DMS153 (cell line): ENCODE data around the gene UTP25.
A peak's percentile ranks its signal among the peaks of the same experiment; 100 is the strongest.

ENCODE experiments used
- DNase-seq: peaks from one replicate; lab custom pipeline; 2025; lab: John Stamatoyannopoulos, UW

The UTP25 gene

DNA sequence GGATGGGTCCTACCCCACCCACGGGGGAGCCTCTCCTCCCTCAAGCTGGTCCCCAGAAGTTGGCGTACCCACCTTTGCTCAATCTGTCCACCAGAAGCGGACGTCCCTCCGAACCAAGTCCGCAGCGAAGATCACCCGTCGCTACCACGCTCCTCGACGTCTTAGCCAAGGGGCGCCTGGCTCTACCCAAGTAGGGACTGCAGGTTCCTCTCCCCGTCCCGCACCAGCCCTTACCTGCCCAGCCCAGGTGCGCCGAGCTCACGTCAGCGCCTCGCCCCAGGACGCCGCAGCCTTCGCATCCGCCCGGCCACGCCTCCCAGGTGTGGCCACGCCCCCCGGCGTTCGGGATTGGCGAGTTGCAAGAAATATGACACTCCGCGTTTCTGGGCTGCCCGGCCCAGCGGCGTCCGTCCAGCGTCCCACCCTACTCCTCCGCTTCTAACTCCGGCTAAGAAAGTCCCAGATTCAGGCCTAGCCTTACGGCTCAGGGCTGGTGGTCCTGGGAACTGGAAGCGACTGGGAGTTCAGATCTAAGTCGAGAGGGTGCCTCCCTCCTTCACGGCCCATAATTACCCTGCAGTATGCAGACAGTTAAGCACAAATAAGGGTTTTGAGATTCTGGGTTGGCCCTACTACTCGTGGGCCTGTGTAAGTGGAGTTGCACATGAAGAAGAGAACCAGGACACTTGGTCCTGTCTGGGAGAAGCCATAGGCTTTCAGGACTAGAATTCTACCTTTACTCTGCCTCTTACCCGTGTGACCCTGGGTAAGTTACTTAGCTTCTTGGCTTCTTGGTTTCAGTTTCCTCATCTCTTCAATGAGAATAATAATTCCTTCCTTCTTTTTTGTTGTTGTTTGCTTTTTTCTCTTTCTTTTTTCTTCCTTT, 21.7 kb upstream of the UTP25 start, which contains the start of gene IRF6:
IRF6 (minus strand) TSS at position 268 of the 886 bp plus-strand sequence. CDS start 4,729 bp downstream, outside the sequence.
- peak; percentile 94 for DNase-seq

DNA sequence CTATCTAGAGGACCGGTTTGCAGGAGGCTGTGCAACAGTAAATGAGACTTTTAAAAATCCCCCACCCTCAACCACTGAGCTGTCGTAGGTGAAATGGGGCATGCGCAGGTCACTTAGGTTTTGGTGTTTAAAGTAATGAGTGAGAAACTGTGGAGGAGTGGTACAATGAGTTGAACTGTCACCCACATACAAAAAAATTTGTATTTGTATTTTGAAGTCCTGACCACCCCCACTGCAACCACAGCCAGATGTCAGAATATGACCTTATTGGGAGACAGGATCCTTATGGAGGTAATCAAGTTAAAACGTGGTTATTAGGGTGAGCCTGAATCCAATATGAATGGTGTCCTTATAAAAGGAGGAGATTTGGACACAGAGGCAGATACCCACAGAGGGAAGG, 20.3 kb upstream of the UTP25 start:
- no peak for DNase-seq

DNA sequence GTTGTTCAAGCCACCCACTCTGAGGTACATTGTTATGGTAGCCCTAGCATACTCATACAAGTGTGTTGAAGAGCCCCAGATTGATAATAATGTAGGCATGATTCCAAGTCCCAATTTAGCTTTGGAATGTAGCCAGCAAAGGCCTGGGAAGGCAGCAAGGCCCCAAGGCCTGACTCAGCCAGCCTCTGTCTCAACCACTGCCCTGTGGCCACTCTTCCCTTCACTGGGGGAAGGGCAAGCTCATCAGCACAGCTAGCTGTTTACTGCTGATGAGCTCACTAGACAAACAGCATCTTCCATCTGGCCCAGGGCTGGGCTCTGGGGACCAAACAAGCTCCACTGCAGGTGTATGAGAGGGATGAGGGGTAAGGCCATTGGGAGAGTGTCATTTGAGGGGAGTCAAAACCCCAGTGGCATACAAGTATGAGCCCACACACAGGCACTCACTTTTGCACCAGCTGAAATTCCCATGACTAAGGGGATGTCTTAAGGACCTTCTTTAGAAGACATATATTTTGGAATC, 19.7 kb upstream of the UTP25 start:
- peak; percentile 93 for DNase-seq

DNA sequence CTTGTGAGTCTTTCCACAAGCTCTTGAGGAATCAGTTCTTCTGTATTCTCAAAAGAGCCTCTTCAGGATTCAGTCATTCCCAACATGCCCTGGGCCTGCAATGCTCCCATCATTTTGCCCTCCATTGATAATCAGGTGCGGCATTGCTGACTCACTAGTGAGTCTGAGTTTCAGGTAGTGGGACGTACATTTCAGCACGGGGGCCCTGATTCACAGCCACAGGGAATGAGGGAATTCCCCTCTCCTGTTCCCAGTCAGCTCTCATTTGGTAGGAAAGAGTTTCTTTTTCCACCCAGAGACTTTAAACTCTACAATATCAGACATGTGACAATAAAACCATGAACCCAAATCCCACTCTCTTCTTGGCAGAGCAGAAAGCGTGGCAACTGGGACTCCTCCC, 18.2 kb upstream of the UTP25 start:
- no peak for DNase-seq

DNA sequence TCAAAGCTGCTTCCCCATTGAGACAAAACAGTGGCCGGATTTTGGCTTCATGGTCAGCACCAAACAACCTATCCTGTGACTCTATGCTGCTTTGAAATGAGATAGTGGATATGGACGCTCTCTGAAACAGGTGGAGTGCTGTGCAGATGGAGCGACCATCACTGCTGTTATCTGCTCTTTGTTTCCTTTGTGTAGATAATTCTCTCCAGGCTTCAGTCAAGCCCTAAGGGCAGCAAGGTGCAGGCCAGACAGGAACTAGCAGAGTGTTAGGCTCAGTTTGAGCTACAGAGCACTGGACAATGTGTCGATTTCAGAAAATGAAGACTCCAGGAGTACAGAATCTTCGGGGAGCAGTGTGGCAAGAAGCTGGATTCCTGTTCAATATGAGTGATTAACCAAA, 17.0 kb upstream of the UTP25 start:
- DNase-seq = no peak

DNA sequence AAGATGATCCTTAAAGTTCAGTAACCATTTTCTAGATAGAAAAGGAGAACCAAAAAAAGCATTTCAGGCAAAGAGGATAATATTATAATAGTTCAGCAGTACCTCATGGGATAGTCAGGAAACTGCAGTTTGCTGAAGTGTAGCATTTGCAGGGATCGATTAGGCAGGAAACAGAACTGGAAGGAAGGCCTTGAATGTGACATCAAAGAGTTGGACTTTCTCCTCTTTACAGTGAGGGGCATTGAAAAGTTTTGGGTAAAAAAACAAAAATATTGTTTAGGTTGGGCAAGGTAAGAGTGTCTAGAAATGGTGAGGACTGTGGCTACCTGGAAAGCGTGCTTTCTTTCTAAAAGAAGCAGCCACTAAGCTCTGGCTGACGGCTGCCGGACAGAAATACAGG, 13.9 kb upstream of the UTP25 start:
- DNase-seq = no peak

DNA sequence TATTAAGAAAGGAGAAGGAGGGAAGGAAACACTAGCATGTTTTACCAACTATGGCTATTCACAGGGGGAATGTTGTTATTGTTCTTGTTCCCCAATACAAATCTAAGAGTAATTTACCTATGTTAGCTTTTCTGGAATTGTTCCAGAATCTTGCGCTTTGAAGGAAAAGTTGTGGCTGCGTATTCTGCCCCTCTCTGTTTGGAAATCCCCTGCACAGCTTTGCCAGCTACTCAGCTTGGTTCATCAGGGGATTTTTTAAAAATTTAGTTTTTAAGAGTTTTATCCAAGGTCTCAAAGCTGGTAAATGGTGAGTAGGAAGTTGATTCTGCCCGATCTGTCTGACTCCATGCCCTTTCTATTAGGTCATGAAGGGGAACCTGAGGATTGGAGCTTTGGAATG, 12.3 kb upstream of the UTP25 start:
- DNase-seq = no peak

DNA sequence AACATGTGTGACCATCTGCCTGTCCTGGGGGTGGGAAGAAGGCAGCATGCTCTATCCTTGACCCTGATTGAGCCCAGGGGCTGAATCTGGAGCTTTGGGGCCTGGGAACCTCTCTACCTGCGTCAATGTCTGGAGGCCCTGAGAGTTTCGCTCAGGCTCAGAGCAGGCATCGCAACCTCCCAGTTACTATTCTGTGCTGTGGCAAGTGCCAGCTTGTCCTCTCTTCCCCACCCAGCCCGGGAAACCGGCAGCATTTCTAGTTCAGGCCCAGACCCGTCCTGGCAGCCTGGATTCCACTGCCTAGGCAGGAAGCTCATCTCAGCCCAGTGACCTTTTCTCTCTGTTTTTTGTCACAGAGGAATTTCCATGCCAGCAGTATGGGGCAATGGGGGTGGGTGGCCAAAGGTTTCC, 11.8 kb upstream of the UTP25 start:
- peak; percentile 85 for DNase-seq

DNA sequence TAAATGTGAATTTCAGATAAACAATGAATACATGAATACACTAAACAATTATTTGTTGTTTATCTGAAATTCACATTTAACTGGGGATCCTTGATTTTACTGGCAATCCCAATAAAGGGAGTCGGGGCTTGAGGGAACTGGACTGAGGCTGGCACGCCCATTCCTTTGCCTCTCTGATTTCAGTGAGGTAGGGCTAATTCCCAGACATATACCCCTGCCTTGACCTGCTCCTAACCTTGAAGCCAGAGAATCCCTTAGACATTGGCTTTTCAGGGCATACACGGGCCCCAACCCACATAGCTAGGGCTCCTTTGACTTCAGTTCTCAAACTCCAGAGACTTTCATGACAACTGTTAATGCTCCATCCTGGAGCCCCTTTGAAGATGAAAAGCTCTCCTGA, 10.8 kb upstream of the UTP25 start:
- no peak for DNase-seq

DNA sequence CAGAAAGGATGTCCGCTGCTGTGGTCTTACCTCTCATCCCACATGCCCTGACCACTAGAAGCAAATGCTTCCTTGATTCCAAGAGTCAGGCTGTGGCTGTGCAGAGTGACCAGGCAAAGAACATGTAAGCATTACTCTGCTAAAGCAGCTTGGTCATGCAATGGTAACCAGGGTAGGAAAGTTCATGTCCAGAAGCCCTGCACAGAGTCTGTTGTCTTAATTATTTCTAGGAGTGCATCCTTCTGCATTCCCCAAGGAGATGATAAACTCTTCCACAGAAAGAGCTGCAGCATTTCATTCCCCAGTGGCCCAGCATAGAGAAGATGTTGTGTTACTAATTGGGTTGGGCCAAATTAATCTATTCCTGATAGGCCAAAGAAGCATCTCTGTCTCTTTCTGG, 10.1 kb upstream of the UTP25 start:
- no peak for DNase-seq

DNA sequence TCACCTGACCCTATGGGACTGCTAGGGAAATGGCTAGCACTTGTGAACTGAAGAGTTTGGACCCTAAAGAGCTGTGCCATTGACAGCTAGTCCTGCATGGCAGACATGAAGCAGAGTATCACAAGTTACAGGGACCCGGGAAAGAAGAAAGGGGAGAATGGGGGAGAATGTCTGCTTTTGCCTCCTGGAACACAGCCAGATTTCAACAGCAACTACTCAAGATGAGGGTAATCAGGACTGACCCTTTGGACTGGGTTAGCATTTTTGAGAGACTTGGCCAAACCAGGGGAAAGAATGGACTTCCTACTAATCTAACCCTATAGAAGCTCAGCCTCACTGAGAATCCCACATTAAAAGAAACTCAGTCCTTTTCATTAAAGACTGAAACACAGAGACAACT, 8.7 kb upstream of the UTP25 start:
- DNase-seq = no peak

DNA sequence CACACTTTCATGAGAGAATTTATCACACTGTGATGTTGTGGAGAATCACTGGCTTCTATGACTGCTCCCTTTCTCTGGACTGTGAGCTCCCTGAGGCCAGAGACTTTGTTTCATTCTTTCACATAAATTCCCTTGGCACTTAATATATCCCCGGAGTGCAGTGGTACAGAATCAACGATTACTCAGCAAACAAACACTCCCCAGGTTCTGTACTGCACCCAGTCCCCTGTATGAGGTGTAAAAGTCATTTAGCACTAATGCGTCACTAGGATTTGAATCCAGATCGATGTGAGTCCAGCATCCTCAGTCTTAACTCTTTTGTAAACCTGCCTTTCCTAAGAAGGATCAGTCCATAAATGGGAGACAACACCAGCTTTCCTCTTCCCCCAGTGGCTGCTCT, 6.8 kb upstream of the UTP25 start:
- DNase-seq = no peak

DNA sequence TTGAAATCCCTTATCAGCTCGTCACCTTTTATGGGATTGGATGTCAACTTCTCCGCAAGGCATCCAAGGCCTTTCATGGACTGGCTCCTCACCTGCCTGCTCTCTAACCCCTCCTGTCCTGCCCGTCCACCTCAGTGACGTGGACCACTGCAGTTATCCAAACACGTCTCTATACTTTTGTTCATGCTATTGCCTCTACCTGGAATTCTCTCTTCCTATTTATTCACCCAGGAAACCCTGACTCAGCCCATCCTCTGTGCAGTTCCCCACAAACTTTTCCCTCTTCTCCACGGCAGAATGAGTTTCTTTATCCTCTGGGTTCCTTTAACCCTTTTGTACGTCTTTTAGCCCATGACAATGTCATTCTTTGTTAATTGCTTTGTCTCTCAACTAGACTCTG, 5.1 kb upstream of the UTP25 start:
- no peak for DNase-seq

DNA sequence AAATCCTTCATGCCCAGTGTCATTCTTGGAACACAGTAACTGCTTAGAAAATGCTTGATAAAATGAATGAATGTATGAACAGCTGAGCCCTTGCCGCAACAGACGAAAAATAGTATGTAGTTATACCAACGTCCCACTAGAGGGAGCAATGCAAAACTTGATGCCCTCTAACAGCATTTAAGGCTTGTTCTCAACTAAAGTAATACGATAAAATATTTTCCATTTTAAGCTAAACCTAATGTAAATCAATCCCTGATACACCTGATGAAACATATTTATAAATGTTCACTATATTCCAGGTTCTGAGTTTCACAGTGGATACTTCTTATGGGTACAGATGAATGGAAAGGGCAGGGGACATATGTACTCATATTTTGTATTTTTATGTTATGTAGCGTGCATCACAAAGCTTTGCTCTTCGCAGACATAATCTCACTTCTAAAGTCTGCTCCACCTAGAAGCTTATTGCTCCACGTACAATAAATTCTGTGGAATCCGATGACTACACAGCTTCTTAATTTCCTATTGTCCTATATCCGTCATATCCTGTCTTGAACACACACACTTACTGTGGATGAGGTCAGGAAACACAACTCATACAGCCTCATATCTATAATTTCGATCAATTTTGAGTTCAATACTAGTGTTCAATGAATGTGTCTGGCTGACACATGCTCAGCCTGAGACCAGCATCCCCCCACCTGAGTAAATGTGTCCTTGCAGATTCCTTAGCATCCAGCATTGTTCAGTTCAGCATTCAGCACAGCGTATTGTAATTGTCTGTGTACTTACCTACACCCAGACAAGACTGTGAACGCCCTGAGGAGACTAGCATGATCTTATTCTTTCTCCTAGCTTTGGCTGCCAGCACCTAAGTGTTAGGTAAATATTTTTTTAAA, 4.4 kb upstream of the UTP25 start:
- DNase-seq = peak; percentile 30

DNA sequence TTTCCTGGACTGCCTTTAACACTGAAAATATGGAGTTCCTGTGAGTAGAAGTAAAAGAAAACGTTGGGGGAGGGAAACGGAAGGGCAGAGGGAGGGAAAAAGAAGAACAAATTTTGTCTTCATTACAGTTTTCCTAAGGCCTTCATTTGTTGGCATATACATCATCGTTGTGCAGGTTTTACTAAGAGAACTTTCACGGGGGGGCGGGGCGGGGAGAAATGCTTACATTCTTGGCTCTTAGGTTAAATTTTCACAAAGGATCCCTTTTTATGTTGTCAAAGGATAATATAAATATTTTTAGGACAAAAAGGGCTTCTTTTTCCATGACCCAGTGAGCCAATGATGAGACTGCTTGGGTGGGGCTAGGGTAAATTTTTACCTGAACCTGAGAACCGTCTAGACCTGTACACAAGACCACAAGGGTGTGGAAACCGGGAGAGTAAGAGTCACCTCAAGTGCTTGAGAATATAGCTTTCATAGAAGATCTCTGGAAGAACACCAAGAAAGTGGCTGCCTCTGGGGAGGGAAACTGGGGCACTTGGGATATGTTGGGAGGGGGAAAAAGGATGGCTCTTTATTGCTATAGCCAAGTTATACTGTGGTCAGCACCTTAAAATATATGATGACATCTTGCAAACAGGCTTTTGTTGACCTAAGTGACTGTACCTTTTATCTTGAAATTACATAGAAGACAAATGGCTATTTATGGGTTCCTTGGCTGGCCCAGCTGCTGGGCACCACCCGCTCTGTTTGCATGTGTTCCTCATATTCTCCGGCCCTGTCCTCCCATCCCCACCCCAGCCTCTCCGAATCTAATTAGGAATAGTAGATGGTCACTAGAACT, 2.0 kb upstream of the UTP25 start:
- DNase-seq = no peak

DNA sequence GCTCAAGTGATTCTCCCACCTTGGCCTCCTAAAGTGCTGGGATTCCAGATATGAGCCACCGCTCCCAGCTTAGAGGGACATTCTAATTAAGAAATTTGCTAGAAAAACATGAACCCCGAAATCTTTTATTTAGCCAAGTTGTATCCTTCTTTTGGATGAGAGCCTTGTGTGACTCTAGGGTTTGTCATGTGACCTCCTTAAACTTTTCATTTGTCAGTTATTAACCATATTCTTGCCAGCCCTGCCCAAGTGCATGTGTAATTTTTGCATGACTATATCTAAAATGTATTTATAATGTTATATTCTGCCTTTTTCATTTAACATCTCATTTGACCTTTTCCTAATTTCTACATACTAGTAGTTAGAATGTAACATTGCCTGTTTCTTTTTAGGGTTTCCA, 1.9 kb downstream of the UTP25 start:
- no peak for DNase-seq

DNA sequence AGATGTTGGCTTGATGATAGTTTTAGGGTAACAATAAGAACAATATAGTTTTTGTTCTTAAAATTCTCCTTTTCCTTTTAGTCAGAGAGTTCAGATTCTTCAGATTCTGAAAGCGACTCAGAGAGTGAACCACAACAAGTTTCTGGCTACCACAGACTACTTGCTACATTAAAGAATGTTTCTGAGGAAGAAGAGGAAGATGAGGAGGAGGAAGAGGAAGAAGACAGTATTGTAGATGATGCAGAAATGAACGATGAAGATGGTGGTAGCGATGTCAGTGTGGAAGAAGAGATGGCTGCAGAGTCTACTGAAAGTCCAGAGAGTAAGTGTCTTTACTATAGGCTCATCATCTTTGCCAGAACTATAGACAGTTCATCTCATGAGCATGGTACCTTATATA, 3.0 kb downstream of the UTP25 start:
- no peak for DNase-seq

DNA sequence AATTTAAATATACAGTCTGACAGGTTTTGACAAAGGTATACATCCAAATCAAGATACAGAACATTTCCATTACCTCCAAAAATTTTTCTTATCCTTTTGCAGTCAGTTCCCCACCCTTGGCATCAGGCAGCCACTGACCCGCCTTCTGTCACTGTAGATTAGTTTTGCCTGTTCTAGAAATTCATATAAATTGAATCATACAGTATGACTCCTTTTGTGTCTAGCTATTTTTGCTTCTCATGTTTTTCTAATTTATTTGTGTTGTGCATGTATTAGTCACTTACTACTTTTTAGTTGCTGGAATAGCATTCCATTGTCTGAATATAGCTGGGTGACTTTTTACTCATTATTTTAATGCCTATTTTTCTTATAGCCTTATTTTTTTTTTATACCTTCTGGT, 3.8 kb downstream of the UTP25 start:
- DNase-seq = no peak

DNA sequence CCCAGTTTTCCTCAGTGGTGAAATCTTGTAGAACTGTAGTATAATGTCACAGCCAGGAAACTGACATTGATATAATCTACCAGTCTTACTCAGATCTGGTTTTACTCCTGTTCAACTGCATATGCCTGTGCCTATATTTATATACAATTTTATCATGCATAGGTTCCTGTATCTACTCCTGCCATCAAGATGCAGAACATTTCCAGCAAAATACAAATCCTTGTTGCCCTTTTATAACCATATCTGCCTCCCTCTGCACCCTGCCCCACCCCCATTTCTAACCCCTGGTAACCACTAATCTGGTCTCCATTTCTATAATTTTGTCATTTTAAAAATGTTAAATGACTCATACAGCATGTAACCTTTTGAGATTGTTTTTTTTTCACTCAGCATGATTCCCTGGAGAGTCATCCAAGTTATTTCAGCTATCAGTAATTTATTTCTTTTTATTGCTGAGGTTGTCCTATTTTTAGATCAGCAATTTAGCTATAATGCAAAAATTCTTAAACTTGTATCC, 8.1 kb downstream of the UTP25 start:
- DNase-seq = no peak

DNA sequence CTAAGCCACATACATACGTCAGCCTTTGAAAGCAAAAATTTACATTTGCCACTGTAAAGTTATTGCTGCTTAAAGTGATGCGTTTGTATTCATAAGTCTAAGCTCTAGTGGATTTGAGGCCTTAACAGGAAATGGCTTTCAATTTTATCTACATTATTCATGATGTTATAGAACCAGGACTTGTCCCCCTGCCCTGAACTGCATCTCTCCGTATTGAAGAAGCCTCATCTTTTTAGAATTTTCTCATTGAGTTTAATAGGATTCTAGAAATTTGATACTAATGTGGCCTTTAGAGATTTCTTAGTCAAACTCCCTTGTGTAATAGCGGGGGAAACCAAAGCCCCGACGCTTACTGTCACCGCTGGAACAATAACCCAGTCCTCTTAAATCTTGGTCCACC, 9.9 kb downstream of the UTP25 start:
- no peak for DNase-seq

DNA sequence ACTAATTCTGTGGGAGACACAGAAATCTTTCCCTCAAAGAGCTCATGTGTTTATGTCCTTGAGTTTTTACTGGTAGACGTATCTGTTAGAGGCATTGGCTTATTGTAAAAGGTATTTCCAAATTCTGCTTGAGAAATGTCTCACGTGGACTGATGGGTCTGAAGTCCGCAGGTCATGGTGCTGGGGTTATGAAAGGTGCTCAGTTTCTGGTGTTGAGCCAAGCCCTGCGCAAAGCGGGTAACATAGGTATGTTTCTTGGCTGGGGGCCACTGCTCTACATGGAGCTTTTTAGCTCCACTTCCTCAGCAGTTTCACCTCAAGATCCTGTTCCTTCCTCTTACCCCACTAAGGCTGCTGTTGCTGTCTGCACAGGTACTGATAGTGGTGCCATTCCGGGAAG, 10.8 kb downstream of the UTP25 start:
- DNase-seq = no peak
